Epithelial cell of proximal tubule (primary cell): ENCODE data around the gene SLC6A12. TPM values are rescaled to one million over a fixed set of nuclear protein-coding genes. Genes with fewer than 3 reads are reported as not detected.

Experiments used
- DNase-seq: peaks from one replicate; pipeline ENCODE4 v3.0.0-alpha.2; 2011; ENCODE audit warnings: low read depth
- H3K4me3 ChIP-seq: 2 replicates; pipeline ENCODE4 v1.5.1; 2011; ENCODE audit warnings: low read depth, mild to moderate bottlenecking, low read length
- total RNA-seq: library from RNA; depleted of rRNA; stranded (reverse); fragments of >200 nt; gene quantifications from 2 replicates; pipeline ENCODE4 v1.2.3, GENCODE V29; 2015
- TF ChIP-seq, protein P1 (sequence below): conservative IDR thresholded peaks from 2 replicates; pipeline ENCODE4 v1.5.1; 2012; ENCODE audit warnings: low read depth, mild to moderate bottlenecking, low read length

SLC6A12 gene
- total RNA-seq, 1 donor from 2014 or later: not detected

DNA sequence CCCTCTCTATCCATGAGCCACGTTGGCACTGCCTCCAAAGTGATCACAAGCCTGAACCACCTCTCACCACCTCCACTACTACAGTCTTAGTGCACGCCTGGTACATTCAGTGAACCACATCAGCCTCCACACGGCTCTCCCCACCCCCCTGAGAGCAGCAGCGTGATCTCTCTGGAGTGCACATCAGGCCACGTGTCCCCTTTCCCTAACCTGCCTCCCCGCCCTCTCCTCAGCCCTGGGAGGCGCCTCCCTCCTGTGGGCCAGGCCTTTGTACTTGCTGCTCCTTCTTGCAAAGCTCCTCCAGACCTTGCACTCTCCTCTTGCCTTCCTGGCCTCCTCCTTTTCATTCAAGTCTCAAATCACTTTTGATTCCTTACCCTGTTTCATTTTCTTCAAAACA, 49.8 kb downstream of the SLC6A12 start:
- TF ChIP-seq, protein P1, sequence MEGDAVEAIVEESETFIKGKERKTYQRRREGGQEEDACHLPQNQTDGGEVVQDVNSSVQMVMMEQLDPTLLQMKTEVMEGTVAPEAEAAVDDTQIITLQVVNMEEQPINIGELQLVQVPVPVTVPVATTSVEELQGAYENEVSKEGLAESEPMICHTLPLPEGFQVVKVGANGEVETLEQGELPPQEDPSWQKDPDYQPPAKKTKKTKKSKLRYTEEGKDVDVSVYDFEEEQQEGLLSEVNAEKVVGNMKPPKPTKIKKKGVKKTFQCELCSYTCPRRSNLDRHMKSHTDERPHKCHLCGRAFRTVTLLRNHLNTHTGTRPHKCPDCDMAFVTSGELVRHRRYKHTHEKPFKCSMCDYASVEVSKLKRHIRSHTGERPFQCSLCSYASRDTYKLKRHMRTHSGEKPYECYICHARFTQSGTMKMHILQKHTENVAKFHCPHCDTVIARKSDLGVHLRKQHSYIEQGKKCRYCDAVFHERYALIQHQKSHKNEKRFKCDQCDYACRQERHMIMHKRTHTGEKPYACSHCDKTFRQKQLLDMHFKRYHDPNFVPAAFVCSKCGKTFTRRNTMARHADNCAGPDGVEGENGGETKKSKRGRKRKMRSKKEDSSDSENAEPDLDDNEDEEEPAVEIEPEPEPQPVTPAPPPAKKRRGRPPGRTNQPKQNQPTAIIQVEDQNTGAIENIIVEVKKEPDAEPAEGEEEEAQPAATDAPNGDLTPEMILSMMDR: no peak
- no peak overlapping the region for H3K4me3 ChIP-seq
- DNase-seq: no peak

GRCh38 chr12:163406-163986, 50.5 kb downstream of the SLC6A12 start:
- H3K4me3 ChIP-seq: no peak overlapping the region
- DNase-seq: no peak
- TF ChIP-seq, protein P1: no peak

DNA sequence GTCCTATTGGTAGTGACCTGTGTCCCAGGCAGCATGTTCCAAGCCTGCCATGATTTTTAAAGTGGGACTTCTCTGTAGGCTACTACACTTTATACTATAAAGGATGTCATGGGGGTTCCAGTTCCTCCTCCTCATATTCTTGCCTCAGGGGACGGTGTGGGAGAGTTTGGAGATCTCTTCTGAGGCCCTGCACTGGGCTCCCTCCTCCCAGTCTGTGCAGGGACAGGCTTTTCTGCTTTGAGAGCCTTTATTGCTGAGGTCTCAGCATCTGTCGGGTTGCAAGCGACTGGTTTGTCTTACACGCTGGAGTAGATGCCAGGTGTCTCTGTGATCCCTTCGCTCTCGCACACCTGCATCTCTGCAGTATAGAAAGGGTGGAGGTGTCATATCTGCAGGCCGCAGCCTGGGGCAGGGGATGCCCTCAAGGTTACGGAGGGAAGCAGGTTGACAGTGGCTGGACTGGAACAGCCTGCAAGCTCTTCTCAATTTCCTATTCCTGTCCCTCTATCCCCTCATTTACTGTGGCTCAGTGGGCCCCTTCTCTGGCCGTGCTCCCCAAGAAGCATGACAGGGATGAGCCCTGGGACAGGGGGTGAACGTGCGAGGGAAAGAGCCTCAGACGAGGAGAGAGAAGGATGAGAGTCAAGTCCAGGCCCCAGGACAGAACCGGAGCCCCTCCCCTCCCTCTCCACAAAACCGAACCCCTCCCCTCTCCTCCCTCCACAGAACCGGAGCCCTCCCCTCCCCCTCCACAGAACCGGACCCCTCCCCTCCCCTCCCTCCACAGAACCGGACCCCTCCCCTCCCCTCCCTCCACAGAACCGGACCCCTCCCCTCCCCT, 51.3 kb downstream of the SLC6A12 start:
- no peak for DNase-seq
- TF ChIP-seq, protein P1: no peak
- H3K4me3 ChIP-seq: no peak overlapping the region

- TF ChIP-seq, protein P1: no peak
- DNase-seq: no peak
- no peak overlapping the region for H3K4me3 ChIP-seq
These were observed 52.1 kb downstream of the SLC6A12 start for GRCh38 chr12:161823-162222.

DNA sequence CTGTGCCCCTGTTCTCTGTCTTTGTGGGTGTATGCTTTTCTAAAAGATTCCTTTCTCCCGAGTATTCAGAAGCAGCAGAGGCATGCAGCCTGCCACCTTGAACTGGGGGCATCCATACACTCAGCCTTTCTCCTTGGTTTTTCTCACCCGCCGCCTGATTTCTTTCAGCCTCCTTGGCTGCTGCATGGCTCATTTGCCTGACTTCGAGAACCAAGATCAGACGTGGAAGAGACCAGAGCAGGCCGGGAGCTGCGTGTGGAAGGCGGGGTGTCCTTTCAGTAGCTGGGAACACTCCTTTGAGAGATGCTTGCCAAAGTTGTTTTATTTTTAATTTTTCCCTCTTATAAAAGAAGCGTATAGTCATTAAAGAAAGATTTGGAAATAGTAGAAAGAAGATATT, 53.1 kb downstream of the SLC6A12 start:
- no peak for DNase-seq
- TF ChIP-seq, protein P1: no peak
- no peak overlapping the region for H3K4me3 ChIP-seq

GRCh38 chr12:159156-159782, 54.7 kb downstream of the SLC6A12 start:
- no peak overlapping the region for H3K4me3 ChIP-seq
- no peak for DNase-seq
- TF ChIP-seq, protein P1: no peak

- H3K4me3 ChIP-seq: no peak overlapping the region
- TF ChIP-seq, protein P1: no peak
- no peak for DNase-seq
These were observed 56.3 kb downstream of the SLC6A12 start for GRCh38 chr12:157644-158043.
